ACHN (cell line): ENCODE results near the gene PXDN.

Source experiments
- DNase-seq: peaks from one replicate; pipeline ENCODE4 v3.0.0-alpha.2; 2015
- in situ Hi-C: cut with HindIII; loops from 2 replicates; pipeline ENCODE4 v1.10.0; 2017; ENCODE audit warnings: low sequenced_read_pairs, low pct_ligation_motif_present, low pct_unique_long_range_greater_than_20kb

Gene PXDN

GRCh38 chr2:1621041-1621440, 123.3 kb downstream of the PXDN start:
- DNase-seq, result no peak
- in situ Hi-C loops, result no loop called here

- in situ Hi-C loops, result no loop called here
- DNase-seq, result no peak
These were observed 124.2 kb downstream of the PXDN start for GRCh38 chr2:1620081-1620480.

DNA sequence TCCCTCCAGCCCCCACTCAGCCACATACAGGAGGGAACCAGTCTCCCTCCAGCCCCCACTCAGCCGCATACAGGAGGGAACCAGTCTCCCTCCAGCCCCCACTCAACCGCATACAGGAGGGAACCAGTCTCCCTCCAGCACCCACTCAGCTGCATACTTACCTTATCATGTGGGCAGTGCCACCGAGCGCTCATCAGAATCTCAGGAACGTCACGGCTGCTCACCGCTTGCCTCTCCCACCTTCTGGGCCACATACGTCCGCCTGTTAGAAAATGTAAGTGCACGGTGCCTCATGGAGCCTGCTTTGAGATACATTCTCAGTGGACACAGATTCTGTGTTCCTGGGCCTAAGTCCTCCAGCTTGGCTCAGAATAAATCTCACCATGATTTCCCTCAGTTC, 124.8 kb downstream of the PXDN start:
- in situ Hi-C loops, result no loop called here

DNA sequence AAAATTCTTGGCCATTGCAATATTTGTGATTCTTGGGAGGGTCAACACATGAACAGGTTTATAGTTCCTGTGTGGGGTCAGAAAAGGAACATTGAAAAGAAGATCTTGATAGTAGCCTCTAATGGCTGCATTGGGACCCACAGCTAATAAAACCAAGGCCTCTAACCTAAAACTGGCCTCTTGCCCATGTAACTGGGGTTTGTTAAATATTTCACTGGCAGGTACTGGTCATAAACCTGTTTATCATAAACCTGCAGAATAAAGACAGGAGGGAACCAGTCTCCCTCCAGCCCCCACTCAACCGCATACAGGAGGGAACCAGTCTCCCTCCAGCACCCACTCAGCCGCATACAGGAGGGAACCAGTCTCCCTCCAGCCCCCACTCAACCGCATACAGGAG, 125.3 kb downstream of the PXDN start:
- in situ Hi-C loops, result no loop called here
- no peak for DNase-seq

More for the DNA sequence above, 124.8 kb downstream of the PXDN start:
- no peak for DNase-seq

- DNase-seq, result no peak
- in situ Hi-C loops, result no loop called here
These were observed 125.9 kb downstream of the PXDN start for GRCh38 chr2:1618191-1618961.

DNA sequence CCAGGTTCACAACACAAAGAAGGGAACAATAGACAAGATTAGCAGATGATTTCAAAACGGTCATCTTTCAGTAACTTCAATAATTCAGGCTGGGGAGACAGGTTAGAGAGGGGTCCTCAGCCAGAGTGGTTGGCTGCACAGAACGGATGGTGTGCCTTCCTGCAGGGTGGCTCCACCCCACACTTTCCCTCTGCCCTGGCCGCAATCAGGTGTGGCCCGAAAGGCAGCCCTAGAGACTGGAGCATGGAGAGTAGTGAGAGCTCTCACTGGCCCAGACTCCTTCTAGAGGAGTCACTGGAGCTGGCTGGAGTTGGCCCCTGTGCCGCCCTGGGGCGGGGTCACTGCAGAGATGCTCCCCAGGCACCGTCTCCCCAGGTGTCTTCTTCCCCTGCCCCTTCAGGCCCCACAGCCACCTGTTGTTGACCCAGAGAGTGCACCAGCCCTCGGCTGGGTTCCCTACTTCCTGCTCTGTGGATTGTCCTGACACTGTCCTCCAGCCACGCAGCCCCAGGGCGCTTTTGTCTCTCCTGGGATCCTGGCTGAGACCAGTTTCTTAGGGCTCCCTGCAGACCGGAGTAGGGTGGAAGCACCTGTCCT, 126.8 kb downstream of the PXDN start:
- in situ Hi-C loops, result no loop called here
- DNase-seq, result no peak

- in situ Hi-C loops, result no loop called here
- no peak for DNase-seq
These were observed 129.8 kb downstream of the PXDN start for GRCh38 chr2:1614564-1614963.

DNA sequence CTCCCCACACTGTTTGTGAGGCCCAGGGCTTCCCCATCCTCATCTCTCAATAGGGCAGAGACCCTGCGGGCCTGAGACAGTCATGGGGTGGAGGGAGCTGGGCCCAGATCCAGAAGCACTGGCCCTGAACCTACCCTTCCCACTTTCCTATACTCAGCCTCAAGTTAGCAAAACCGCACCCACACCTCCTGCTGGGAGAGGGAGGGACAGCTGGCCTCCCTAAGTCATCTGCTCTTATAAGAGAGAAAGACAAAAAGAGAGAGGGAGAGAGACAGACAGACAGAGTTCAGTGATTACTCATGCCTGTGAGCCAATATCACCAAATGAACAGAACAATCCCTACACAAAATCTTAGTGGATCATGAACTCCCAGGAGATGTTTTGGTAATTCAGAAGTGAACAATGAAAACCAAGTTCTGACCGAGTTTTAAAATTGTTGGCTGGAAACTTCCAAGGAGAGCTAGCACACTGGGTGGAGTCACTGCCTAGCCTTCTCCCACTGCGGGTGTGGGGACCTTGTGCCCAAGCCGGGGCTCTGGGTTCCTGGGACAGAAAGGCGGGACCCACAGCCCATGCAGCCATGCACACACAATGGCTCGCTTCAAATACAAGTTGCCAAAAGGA, 130.5 kb downstream of the PXDN start:
- in situ Hi-C loops, result no loop called here

DNA sequence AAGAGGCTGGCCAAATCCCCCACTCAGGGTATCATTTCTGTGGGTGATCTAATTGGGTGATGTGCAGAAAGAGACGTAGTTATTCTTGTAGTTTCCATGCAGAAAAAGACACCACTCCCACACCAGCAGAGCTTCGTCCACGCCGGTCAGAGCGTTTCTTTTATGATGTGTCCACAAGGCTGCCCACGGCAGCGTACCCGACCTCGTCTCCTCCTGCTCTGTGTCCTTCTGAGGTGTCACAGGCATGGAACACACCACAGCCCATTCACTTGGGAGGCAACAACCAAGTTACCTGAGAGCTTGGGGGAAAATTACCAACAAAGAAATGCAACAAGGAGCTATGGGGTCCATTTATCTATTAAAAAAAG, 131.3 kb downstream of the PXDN start:
- in situ Hi-C loops, result no loop called here
- DNase-seq, result no peak

More for the DNA sequence above, 130.5 kb downstream of the PXDN start:
- DNase-seq, result peak; percentile 64

DNA sequence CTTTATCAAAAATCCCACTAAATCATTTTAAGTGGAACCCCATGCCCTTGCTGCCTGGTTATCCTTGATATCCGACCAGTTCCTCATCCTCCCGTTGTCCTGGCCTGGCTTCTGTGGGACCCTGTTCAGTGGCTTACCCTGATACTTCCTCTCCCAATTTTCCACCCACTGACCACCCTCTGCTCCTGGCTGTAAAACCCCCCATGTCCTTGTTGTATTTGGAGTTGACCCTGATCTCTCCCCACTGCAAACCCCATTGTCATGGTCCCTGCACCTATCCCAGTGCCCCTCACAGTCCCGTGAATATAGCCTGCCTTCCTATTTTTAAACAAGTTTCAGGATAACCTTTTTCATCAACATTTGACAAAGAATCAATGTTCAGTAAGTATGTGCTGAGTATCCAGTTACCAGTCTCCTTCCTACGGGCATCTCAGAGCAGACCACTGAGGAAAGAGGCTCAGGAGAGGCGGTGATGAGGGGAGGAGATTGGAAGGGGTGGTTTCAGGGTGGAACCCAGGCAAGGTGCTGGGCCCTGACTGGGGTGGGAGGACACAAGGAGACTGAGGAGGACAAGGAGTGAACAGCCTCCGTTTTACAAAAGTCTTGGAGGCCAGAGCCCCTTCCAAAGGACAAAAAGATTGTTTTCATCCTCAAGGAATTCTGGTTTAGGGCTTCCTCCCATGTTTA, 131.8 kb downstream of the PXDN start:
- in situ Hi-C loops, result no loop called here
- no peak for DNase-seq

- no peak for DNase-seq
- in situ Hi-C loops, result no loop called here
These were observed 132.4 kb downstream of the PXDN start for GRCh38 chr2:1611886-1612285.

GRCh38 chr2:1610096-1610485, 134.2 kb downstream of the PXDN start:
- DNase-seq, result no peak
- in situ Hi-C loops, result no loop called here

- DNase-seq, result no peak
- in situ Hi-C loops, result no loop called here
These were observed 134.7 kb downstream of the PXDN start for GRCh38 chr2:1609485-1610095.

DNA sequence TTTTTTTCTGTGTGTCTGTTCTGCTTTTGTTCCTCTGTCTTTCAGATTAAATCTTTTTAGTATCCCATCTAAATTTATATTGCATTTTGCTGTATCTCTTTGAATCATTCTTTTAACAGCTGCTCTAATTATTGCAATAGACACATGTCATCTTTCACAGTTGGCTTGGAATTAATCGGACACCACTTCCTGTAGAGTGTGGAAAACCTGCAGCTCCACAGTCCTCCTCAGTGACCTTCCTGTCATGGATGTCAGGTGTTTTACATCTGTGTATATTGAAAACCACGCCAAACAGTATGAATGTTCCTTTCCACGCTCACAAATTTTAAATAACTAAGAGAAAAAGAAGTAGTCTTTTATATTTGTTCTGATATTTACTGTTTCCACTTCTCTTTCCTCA, 135.3 kb downstream of the PXDN start:
- in situ Hi-C loops, result no loop called here
- DNase-seq, result no peak

DNA sequence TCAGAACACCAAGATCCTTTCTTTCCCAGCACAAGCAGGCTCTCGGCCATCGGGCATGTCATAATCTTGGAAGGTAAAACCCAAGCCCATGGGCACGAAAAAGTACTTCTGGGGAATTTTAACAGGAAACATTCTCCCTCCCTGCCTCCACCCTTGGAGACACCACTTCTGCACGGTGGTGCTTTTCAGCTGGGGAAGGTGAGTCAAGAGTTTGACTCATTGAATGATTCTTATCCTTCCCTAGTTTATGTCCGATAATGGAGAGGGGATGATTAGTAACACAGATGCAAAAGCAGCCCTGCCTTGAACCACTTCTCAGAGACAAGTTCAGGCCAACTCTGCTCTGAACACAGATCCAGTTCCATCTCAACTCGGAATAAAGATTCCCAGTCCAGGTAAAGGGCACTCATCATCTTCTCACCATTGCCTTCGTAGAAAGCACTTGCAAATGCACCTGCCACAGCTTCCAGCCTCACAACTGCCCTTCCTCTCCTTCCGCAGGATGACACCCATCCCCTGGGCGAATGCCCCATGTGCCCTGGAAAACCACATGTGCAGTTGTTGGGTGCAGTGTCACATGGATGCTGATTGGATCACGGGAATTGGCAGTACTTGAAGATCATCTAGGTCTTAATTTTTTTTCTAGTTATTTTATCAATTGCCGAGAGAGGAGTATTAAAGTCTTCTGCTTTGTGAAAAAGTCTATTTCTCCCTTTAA, 136.2 kb downstream of the PXDN start:
- peak; percentile 17 for DNase-seq
- in situ Hi-C loops, result no loop called here

GRCh38 chr2:1607236-1607920, 136.9 kb downstream of the PXDN start:
- in situ Hi-C loops, result no loop called here
- DNase-seq, result no peak

DNA sequence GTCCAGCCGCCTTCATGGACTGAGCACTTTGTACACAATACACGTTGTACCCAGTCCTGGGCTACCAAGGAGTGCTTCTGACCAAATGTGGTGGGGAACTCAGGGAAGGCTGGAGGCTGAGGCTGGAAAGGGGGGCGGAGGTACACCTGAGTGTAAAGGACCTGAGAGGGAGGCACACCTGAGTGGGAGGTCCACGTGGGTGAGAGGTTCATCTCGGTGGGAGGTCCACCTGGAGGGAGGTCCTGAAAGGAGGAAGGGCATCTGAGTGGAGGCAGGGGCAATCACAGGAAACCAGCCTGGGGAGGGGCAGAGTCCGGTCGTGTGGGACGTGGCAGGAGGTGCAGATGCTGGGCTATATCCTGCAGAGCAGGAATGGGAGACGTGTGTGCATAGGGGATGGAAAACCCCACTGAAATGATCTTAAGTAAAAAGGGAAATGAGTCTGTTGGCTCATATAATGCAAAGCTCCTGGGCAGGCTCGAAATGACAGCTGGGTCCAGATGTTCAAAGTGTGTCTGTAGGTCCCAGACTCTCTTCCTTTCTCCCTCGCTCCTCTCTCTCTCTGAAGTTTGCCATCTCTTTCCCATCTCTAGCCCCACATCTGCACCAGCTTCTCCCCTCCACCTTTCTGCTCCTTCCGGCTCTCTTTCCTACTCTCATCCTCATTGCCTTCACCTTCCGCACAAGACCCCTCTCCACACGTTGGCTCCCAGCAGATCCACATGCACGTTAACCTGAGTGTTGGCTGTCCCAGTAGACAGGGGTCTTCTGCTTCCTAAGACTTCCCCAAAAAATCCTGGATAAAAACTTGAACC, 137.7 kb downstream of the PXDN start:
- in situ Hi-C loops, result no loop called here
- DNase-seq, result no peak
